K562 (cell line): ENCODE measurements around the gene ZNF672. TPM values are rescaled to one million over a fixed set of nuclear protein-coding genes. Genes with fewer than 3 reads are reported as not detected.

ENCODE experiments used
- CTCF ChIP-seq, 3 experiments: IDR thresholded peaks in 2 of 3; conservative IDR thresholded peaks in 1 of 3; 2 replicates each; pipeline ENCODE4 v1.5.1; 2011 to 2012; ENCODE audit warnings: low read length in 3 of 3, mild to moderate bottlenecking in 3 of 3, control low read depth in 2 of 3, improper control_type of control experiment in 1 of 3, inconsistent platforms in 1 of 3, low read depth in 1 of 3, mixed read lengths in 1 of 3, moderate library complexity in 1 of 3; ENCODE audit not compliant: insufficient read depth in 2 of 3
- E2F5 ChIP-seq: sonication (generic); formaldehyde crosslinking; IDR thresholded peaks from 2 replicates; pipeline ENCODE4 v1.8.0; 2022; ENCODE audit warnings: mild to moderate bottlenecking, missing genetic modification reagents
- GTF2A2 ChIP-seq: IDR thresholded peaks from 2 replicates; pipeline ENCODE4 v1.6.1; 2016; ENCODE audit warnings: mild to moderate bottlenecking, missing genetic modification characterization, missing compliant biosample characterization
- HDAC2 ChIP-seq: fragments of 450-650 bp; IDR thresholded peaks from 2 replicates; pipeline ENCODE4 v1.6.1; 2016; ENCODE audit warnings: mild to moderate bottlenecking
- HNRNPLL ChIP-seq: fragments of 200-400 bp; formaldehyde crosslinking; IDR thresholded peaks from 2 replicates; pipeline ENCODE4 v1.6.1; 2017; ENCODE audit warnings: low read length, low read depth, mild to moderate bottlenecking; ENCODE audit not compliant: poor library complexity, severe bottlenecking
- PHF8 ChIP-seq: fragments of 200-600 bp; sonication (generic); IDR thresholded peaks from 2 replicates; pipeline ENCODE4 v1.6.1; 2012; ENCODE audit warnings: mixed run types, mild to moderate bottlenecking, inconsistent platforms, low read length, moderate library complexity, borderline replicate concordance
- RBM25 ChIP-seq: fragments of 200-400 bp; formaldehyde crosslinking; IDR thresholded peaks from 2 replicates; pipeline ENCODE4 v1.6.1; 2018; ENCODE audit warnings: low read length, low read depth, moderate library complexity; ENCODE audit not compliant: severe bottlenecking
- STAG1 ChIP-seq: sonication (generic); formaldehyde crosslinking; IDR thresholded peaks from 2 replicates; pipeline ENCODE4 v1.5.0; 2020; ENCODE audit warnings: missing genetic modification reagents, borderline replicate concordance
- ZBTB40 ChIP-seq, 2 experiments: fragments of 450-650 bp in 1 of 2; sonication (generic) in 1 of 2; formaldehyde crosslinking in 1 of 2; IDR thresholded peaks; 2 replicates each; pipeline versions ENCODE4 v1.7.1 to v1.9.0; 2016 to 2022; ENCODE audit warnings: inconsistent platforms in 1 of 2, mild to moderate bottlenecking in 1 of 2, missing genetic modification reagents in 1 of 2
- ZFP1 ChIP-seq: fragments of 450-650 bp; formaldehyde crosslinking; IDR thresholded peaks from 2 replicates; pipeline ENCODE4 v1.4.0; 2020; ENCODE audit warnings: mild to moderate bottlenecking, mixed read lengths
- ZNF280B ChIP-seq: fragments of 250-450 bp; sonication (Bioruptor Pico); IDR thresholded peaks from 2 replicates; pipeline ENCODE4 v1.5.1; 2021; ENCODE audit warnings: mild to moderate bottlenecking
- ZNF384 ChIP-seq: IDR thresholded peaks from 2 replicates; pipeline ENCODE4 v1.6.1; 2012; ENCODE audit warnings: low read depth, low read length, improper control_type of control experiment
- polyA plus RNA-seq, 8 experiments: library from polyadenylated mRNA; depleted of rRNA in 4 of 8; stranded (reverse) in 5 of 8; unstranded in 3 of 8; fragments of >200 nt; fragmentation: Nextera tagmentation in 2 of 8; fragmentation: Illumina TruSeq in 1 of 8; extraction: Ambion mirVana in 2 of 8; extraction: Trizol in 1 of 8; gene quantifications; 2 replicates each; pipeline versions ENCODE4 v1.2.1 to v1.2.3, GENCODE V29; 2011 to 2014; ENCODE audit warnings: inconsistent platforms in 1 of 8, missing spikeins in 1 of 8
- total RNA-seq, 7 experiments: library from RNA; depleted of rRNA in 6 of 7; stranded (reverse); fragments of >200 nt in 6 of 7; fragmentation: Illumina TruSeq in 2 of 7; extraction: Trizol in 2 of 7; gene quantifications; 2 replicates each; pipeline versions ENCODE4 v1.2.1 to v1.2.3, GENCODE V29; 2011 to 2021; ENCODE audit warnings: low replicate concordance in 1 of 7

ZNF672 gene
- total and polyA plus RNA-seq, 9 of the 15 experiments (the other 6 are each of a cell fraction or from before 2014, with no cell fraction given), result 1.9 to 57.9 (median 24.1) TPM

- TF ChIP-seq ZNF280B (CRISPR knock-in tag) (no peak), HNRNPLL (no peak), PHF8 (peak; percentile 54; the same call in 1 of the 2 replicates), HDAC2 (peak; percentile 15; the same call in 1 of the 2 replicates), ZFP1 (CRISPR knock-in tag) (no peak), CTCF (IDR thresholded peaks at IDR 0.05 in 2 of 3, conservative IDR thresholded peaks at IDR 0.05 in 1 of 3; ENCODE audit: insufficient read depth in 2 of 3, low read depth in 1 of 3, low read length in 3 of 3) (peak; percentile 65 to 83 (median 67)), E2F5 (CRISPR knock-in tag) (peak; percentile 81), GTF2A2 (no peak), ZBTB40 (IDR thresholded peaks at IDR 0.05) (peak; percentile 45), ZBTB40 (CRISPR knock-in tag; IDR thresholded peaks at IDR 0.05) (0 out of 2 replicates have a peak, but pooled peaks have one; percentile 54), STAG1 (CRISPR knock-in tag) (no peak), ZNF384 (0 out of 2 replicates have a peak, but pooled peaks have one; percentile 5), RBM25 (no peak)
Measured at GRCh38 chr1:248858096-248858890, 20.3 kb downstream of the ZNF672 start (continued).
